DND-41 (cell line): Measurements from ENCODE around the gene NRG3.

Source experiments
- ATAC-seq: fragments of 200-7000 bp; cut with Tn5 transposase; 3 replicates; pipeline ENCODE4 v1.9.1; 2021; ENCODE audit warnings: low read depth; ENCODE audit not compliant: insufficient read depth
- DNase-seq: peaks from one replicate; pipeline ENCODE4 v3.0.0-alpha.2; 2020
- H2AFZ ChIP-seq: 2 replicates; pipeline ENCODE4 v1.6.0; 2012; ENCODE audit warnings: low read depth, low read length
- H3K27ac ChIP-seq: 2 replicates; pipeline ENCODE4 v1.5.1; 2012; ENCODE audit warnings: low read length, inconsistent platforms
- H3K27me3 ChIP-seq: fragments of 200-600 bp; sonication (generic); 2 replicates; pipeline ENCODE4 v1.6.0; 2012; ENCODE audit warnings: low read length, mild to moderate bottlenecking, inconsistent platforms; ENCODE audit not compliant: insufficient read depth, poor library complexity
- H3K36me3 ChIP-seq: 2 replicates; pipeline ENCODE4 v1.5.1; 2012; ENCODE audit warnings: low read length, inconsistent platforms; ENCODE audit not compliant: insufficient read depth
- H3K4me1 ChIP-seq: 2 replicates; pipeline ENCODE4 v1.5.1; 2012; ENCODE audit warnings: mild to moderate bottlenecking, low read length; ENCODE audit not compliant: insufficient read depth
- H3K4me2 ChIP-seq: 2 replicates; pipeline ENCODE4 v1.6.0; 2012; ENCODE audit warnings: mild to moderate bottlenecking, moderate library complexity, low read length, inconsistent platforms; ENCODE audit not compliant: insufficient read depth
- H3K4me3 ChIP-seq, 2 experiments: fragments of 200-600 bp in 1 of 2; shearing (Covaris generic) in 1 of 2; 2 replicates each; pipeline ENCODE4 v1.5.1; 2012 to 2016; ENCODE audit warnings: inconsistent platforms in 2 of 2, low read length in 2 of 2, mild to moderate bottlenecking in 2 of 2, low read depth in 1 of 2, moderate library complexity in 1 of 2
- H3K79me2 ChIP-seq: 2 replicates; pipeline ENCODE4 v1.6.0; 2012; ENCODE audit warnings: low read length, inconsistent platforms; ENCODE audit not compliant: insufficient read depth
- H3K9ac ChIP-seq: 2 replicates; pipeline ENCODE4 v1.6.0; 2012; ENCODE audit warnings: low read depth, mild to moderate bottlenecking, inconsistent platforms, low read length, moderate library complexity
- H3K9me3 ChIP-seq: 2 replicates; pipeline ENCODE4 v1.5.1; 2012; ENCODE audit warnings: low read length, moderate library complexity, mild to moderate bottlenecking, inconsistent platforms; ENCODE audit not compliant: insufficient read depth, severe bottlenecking
- H4K20me1 ChIP-seq: 2 replicates; pipeline ENCODE4 v1.6.0; 2012; ENCODE audit warnings: low read length; ENCODE audit not compliant: insufficient read depth
- EZH2 ChIP-seq: IDR thresholded peaks from 3 replicates; pipeline ENCODE4 v1.6.1; 2012; ENCODE audit warnings: borderline replicate concordance, low read depth, mild to moderate bottlenecking, moderate library complexity, low read length, inconsistent platforms; ENCODE audit not compliant: severe bottlenecking
- TF ChIP-seq, protein P1 (sequence below): IDR thresholded peaks from 2 replicates; pipeline ENCODE4 v1.5.1; 2012; ENCODE audit warnings: borderline replicate concordance, low read length, moderate library complexity, mild to moderate bottlenecking; ENCODE audit not compliant: poor library complexity, severe bottlenecking; ENCODE audit errors: extremely low read depth

Gene NRG3

DNA sequence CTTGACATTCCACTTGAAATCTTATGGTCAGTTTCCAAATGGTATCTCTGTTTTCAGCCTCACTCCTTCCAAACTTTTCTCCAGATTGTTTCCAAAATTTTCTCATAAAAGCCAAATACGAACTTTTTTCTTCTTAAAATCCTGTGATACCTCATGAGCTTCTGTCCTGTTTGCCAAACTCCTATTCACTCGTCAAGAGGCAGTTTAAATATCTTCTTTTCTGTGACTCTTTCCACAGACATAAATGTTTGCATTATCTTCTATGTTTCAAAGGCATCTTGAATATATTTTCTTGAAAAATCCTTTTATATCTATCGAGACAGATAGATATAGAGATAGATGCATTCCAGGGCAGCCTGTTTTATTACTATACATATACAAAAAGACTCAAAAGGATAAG, 109.4 kb downstream of the NRG3 start:
- no peaks in the 10 kb centered on the region for H4K20me1 ChIP-seq
- TF ChIP-seq, protein P1, sequence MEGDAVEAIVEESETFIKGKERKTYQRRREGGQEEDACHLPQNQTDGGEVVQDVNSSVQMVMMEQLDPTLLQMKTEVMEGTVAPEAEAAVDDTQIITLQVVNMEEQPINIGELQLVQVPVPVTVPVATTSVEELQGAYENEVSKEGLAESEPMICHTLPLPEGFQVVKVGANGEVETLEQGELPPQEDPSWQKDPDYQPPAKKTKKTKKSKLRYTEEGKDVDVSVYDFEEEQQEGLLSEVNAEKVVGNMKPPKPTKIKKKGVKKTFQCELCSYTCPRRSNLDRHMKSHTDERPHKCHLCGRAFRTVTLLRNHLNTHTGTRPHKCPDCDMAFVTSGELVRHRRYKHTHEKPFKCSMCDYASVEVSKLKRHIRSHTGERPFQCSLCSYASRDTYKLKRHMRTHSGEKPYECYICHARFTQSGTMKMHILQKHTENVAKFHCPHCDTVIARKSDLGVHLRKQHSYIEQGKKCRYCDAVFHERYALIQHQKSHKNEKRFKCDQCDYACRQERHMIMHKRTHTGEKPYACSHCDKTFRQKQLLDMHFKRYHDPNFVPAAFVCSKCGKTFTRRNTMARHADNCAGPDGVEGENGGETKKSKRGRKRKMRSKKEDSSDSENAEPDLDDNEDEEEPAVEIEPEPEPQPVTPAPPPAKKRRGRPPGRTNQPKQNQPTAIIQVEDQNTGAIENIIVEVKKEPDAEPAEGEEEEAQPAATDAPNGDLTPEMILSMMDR, result no peak
- TF ChIP-seq EZH2, result no peak

DNA sequence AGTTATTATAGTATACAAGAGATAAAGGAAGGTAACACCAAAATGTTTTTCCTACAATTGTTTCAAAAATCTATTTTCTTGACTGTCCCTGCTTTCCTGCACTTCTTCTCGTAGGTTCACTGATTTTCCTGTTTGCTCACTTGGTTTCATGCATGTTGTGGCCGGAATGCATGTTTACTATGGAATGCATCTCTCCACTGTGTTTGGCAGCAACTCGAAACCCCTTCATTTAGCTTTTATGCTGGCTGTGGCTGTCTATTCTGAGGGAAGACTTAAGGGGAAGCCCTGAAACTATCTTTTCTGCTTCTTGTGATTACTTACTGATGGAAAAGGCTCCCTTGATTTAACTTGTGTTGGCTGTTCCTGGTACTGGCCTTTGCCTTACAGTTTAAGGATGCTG, 120.3 kb downstream of the NRG3 start:
- Histone ChIP-seq H3K79me2 (no peaks in the 10 kb centered on the region), H3K36me3 (no peaks in the 10 kb centered on the region), H2AFZ (no peak overlapping the region), H3K4me3 (no peak overlapping the region), H3K27ac (no peak overlapping the region), H3K9ac (no peak overlapping the region), H4K20me1 (no peaks in the 10 kb centered on the region), H3K4me1 (no peaks in the 10 kb centered on the region), H3K27me3 (no peaks in the 10 kb centered on the region), H3K4me2 (no peak overlapping the region), H3K9me3 (peaks cover 1% of the 10 kb centered on the region)
- no peak for TF ChIP-seq EZH2
- TF ChIP-seq, protein P1, result no peak
- no peak for ATAC-seq
- no peak for DNase-seq

More for the DNA sequence above, 109.4 kb downstream of the NRG3 start:
- H3K4me3 ChIP-seq, result no peak overlapping the region
- DNase-seq (no peak), ATAC-seq (no peak)
- no peaks in the 10 kb centered on the region for H3K27me3 ChIP-seq
- no peaks in the 10 kb centered on the region for H3K9me3 ChIP-seq
- no peak overlapping the region for H3K4me2 ChIP-seq
- no peak overlapping the region for H3K27ac ChIP-seq
- no peaks in the 10 kb centered on the region for H3K36me3 ChIP-seq
- H3K79me2 ChIP-seq, result no peaks in the 10 kb centered on the region
- H2AFZ ChIP-seq, result no peak overlapping the region
- no peaks in the 10 kb centered on the region for H3K4me1 ChIP-seq
- no peak overlapping the region for H3K9ac ChIP-seq

DNA sequence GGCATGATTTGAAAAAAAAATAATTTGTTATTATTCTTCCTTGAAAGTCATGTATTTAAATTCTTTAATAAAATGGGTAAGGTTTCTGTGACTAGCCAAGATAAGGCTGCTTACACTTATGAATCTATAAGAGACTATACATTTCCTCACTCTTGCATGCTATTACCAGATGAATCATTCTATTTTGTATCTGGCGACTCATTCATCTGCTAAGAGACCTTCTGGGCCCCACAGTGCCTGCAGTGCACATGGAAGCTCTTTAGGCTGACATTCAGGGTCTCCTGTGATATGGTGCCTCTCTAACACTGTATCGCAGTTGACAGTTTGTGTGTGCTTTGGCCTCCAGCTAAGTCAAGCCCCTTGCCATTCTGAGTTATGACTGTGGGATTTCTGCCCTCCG, 121.9 kb downstream of the NRG3 start:
- Histone ChIP-seq H3K27ac (no peak overlapping the region), H3K4me2 (no peak overlapping the region), H3K4me1 (no peaks in the 10 kb centered on the region), H3K79me2 (no peaks in the 10 kb centered on the region), H4K20me1 (no peaks in the 10 kb centered on the region), H3K9me3 (peaks cover 1% of the 10 kb centered on the region), H3K4me3 (no peak overlapping the region), H2AFZ (no peak overlapping the region), H3K9ac (no peak overlapping the region), H3K36me3 (no peaks in the 10 kb centered on the region), H3K27me3 (no peaks in the 10 kb centered on the region)
- DNase-seq (no peak), ATAC-seq (no peak)
- no peak for TF ChIP-seq EZH2
- TF ChIP-seq, protein P1, result no peak

DNA sequence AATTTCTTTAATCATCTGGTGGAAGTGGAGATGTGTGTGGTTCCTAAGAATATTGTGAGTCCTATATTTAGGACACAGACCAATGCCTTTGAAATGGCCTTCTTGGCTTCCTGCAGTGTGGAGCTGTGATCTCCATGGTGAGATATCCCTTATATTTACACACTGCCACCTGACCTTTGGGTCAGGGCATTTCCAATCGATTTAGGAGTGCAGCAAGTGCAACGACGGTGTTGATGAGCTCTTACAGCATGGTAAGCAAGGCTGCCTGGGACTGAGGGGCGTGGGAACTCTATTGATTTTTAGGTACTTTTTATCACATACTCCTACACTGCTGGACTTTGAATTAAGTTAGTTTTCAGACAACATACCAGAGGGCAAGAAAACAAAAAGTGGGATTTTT, 146.0 kb downstream of the NRG3 start:
- Histone ChIP-seq H3K36me3 (no peaks in the 10 kb centered on the region), H4K20me1 (no peaks in the 10 kb centered on the region), H3K4me1 (no peaks in the 10 kb centered on the region), H3K79me2 (no peaks in the 10 kb centered on the region), H3K27ac (no peak overlapping the region), H3K4me3 (no peak overlapping the region), H3K9ac (no peak overlapping the region), H3K4me2 (no peak overlapping the region), H3K27me3 (no peaks in the 10 kb centered on the region), H2AFZ (no peak overlapping the region), H3K9me3 (no peaks in the 10 kb centered on the region)
- TF ChIP-seq, protein P1, result no peak
- TF ChIP-seq EZH2, result no peak
- DNase-seq, result no peak
- ATAC-seq, result no peak
